Neural cell (in vitro differentiated cells): Measurements from ENCODE around the gene KIFBP.

ENCODE experiments used
- EZH2 ChIP-seq: fragments of 200-600, 300-800 bp; shearing (Covaris generic), sonication (generic); IDR thresholded peaks from 2 replicates; pipeline ENCODE4 v1.6.1; 2014; ENCODE audit warnings: antibody characterized with exemption, low read length, borderline replicate concordance, mild to moderate bottlenecking; ENCODE audit not compliant: insufficient read depth, poor library complexity, severe bottlenecking
- POLR2AphosphoS5 ChIP-seq: IDR thresholded peaks from 2 replicates; pipeline ENCODE4 v1.6.1; 2012
- RAD21 ChIP-seq: fragments of 450-650 bp; conservative IDR thresholded peaks from 2 replicates; pipeline ENCODE4 v1.6.1; 2014; ENCODE audit warnings: antibody characterized with exemption, mild to moderate bottlenecking, moderate library complexity
- TF ChIP-seq, protein P1 (sequence below): fragments of 450-650 bp; IDR thresholded peaks from 2 replicates; pipeline ENCODE4 v1.5.1; 2014; ENCODE audit warnings: antibody characterized with exemption, mild to moderate bottlenecking, moderate library complexity; ENCODE audit not compliant: poor library complexity, severe bottlenecking
- TF ChIP-seq, protein P2 (sequence below): IDR thresholded peaks from 2 replicates; pipeline ENCODE4 v1.6.1; 2012; ENCODE audit warnings: borderline replicate concordance

DNA sequence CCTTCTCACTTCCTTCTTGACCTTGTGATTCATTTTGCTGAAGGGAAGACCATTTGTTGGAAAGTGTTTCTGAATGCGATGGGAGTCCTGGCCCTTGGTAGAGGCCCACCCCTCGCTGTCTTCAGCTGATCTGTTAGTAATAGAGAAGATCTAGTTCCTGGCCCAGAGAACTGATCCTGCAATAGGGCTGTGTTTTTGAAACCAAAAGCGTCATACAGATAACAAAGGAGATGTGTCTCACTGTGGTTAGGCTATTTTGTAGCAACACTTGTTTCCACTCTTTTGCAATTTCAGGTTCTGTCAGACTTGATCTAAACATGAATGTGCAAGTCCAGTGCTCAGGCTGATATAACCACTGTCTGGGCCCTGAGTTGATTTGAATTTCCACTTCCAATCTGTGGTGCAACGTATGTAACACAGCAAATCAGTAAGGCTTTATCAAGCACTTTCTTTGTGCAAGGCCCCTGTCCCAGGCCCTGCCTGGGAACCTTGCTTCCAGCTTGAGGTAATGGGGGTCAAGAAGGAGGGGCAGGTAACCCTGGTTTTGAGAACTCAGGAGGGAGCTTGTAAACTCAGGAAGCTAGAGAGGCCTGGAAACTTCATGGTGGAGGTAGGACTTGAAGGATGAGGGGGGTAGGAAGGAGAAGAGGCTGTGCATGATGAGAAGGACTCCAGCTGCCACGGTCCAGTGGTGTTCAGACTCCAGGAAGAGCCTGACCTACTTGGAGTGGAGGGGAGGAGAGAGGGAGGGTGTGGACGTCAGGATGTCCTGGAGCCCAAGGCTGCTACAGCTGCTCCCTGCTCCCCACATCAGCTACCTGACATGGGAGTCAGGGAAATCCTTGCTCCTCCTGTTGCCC lies 57.1 kb downstream of the KIFBP start:
- TF ChIP-seq RAD21 (no peak), EZH2 (no peak), POLR2AphosphoS5 (no peak)
- TF ChIP-seq, protein P1, sequence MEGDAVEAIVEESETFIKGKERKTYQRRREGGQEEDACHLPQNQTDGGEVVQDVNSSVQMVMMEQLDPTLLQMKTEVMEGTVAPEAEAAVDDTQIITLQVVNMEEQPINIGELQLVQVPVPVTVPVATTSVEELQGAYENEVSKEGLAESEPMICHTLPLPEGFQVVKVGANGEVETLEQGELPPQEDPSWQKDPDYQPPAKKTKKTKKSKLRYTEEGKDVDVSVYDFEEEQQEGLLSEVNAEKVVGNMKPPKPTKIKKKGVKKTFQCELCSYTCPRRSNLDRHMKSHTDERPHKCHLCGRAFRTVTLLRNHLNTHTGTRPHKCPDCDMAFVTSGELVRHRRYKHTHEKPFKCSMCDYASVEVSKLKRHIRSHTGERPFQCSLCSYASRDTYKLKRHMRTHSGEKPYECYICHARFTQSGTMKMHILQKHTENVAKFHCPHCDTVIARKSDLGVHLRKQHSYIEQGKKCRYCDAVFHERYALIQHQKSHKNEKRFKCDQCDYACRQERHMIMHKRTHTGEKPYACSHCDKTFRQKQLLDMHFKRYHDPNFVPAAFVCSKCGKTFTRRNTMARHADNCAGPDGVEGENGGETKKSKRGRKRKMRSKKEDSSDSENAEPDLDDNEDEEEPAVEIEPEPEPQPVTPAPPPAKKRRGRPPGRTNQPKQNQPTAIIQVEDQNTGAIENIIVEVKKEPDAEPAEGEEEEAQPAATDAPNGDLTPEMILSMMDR = no peak
- TF ChIP-seq, protein P2, sequence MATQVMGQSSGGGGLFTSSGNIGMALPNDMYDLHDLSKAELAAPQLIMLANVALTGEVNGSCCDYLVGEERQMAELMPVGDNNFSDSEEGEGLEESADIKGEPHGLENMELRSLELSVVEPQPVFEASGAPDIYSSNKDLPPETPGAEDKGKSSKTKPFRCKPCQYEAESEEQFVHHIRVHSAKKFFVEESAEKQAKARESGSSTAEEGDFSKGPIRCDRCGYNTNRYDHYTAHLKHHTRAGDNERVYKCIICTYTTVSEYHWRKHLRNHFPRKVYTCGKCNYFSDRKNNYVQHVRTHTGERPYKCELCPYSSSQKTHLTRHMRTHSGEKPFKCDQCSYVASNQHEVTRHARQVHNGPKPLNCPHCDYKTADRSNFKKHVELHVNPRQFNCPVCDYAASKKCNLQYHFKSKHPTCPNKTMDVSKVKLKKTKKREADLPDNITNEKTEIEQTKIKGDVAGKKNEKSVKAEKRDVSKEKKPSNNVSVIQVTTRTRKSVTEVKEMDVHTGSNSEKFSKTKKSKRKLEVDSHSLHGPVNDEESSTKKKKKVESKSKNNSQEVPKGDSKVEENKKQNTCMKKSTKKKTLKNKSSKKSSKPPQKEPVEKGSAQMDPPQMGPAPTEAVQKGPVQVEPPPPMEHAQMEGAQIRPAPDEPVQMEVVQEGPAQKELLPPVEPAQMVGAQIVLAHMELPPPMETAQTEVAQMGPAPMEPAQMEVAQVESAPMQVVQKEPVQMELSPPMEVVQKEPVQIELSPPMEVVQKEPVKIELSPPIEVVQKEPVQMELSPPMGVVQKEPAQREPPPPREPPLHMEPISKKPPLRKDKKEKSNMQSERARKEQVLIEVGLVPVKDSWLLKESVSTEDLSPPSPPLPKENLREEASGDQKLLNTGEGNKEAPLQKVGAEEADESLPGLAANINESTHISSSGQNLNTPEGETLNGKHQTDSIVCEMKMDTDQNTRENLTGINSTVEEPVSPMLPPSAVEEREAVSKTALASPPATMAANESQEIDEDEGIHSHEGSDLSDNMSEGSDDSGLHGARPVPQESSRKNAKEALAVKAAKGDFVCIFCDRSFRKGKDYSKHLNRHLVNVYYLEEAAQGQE = no peak
